Breast epithelium (tissue), 4 donors: ENCODE results near the gene PRR14L. TPM values are rescaled to one million over a fixed set of nuclear protein-coding genes. Genes with fewer than 3 reads are reported as not detected.

Experiments used
- DNase-seq, 2 donors: peaks; one replicate each; pipeline ENCODE4 v3.0.0-alpha.2; 2019; ENCODE audit warnings: low spot score in 2 of 2
- H3K27ac ChIP-seq, 2 donors: fragments of 200-600 bp; sonication (generic) in 1 of 2; one replicate each; pipeline ENCODE4 v1.5.1; 2016 to 2019; ENCODE audit warnings: mild to moderate bottlenecking in 1 of 2
- H3K27me3 ChIP-seq, 2 donors: fragments of 200-600 bp; sonication (generic) in 1 of 2; one replicate each; pipeline versions ENCODE4 v1.5.1 to v1.6.0; 2017 to 2019; ENCODE audit warnings: control low read depth in 1 of 2, mild to moderate bottlenecking in 1 of 2
- H3K36me3 ChIP-seq: fragments of 200-600 bp; one replicate; pipeline ENCODE4 v1.5.1; 2019
- H3K4me1 ChIP-seq, 2 donors: fragments of 200-600 bp; sonication (generic); one replicate each; pipeline ENCODE4 v1.5.1; 2016 to 2019; ENCODE audit warnings: control low read depth in 1 of 2
- H3K4me3 ChIP-seq, 3 donors: fragments of 200-600 bp; sonication (generic); 1 replicate in 2 of 3; 2 replicates in 1 of 3; pipeline ENCODE4 v1.5.1; 2016 to 2019; ENCODE audit warnings: mild to moderate bottlenecking in 3 of 3, moderate library complexity in 2 of 3
- H3K9me3 ChIP-seq, 2 donors: fragments of 200-600 bp; sonication (generic) in 1 of 2; one replicate each; pipeline ENCODE4 v1.5.1; 2016 to 2019; ENCODE audit warnings: control low read depth in 1 of 2
- CTCF ChIP-seq, 3 donors: fragments of 450-650 bp; IDR thresholded peaks; one replicate each; pipeline ENCODE4 v1.5.1; 2016 to 2017; ENCODE audit warnings: antibody characterized with exemption in 3 of 3, mild to moderate bottlenecking in 3 of 3, moderate library complexity in 3 of 3
- POLR2A ChIP-seq: fragments of 450-650 bp; IDR thresholded peaks from one replicate; pipeline ENCODE4 v1.6.1; 2016; ENCODE audit warnings: antibody characterized with exemption, mild to moderate bottlenecking, moderate library complexity
- POLR2AphosphoS5 ChIP-seq, 3 donors: sonication (generic); formaldehyde crosslinking; IDR thresholded peaks; one replicate each; pipeline ENCODE4 v1.6.1; 2017; ENCODE audit warnings: antibody characterized with exemption in 3 of 3
- intact Hi-C: fragments of 100-400 bp; cut with DNase I; formaldehyde crosslinking; loops from one replicate; pipeline ENCODE4 v1.15.1; 2023; ENCODE audit warnings: low total_unique reads
- total RNA-seq, 3 donors: library from RNA; depleted of rRNA; stranded (reverse); fragments of >200 nt; gene quantifications; one replicate each; pipeline ENCODE4 v1.1.0, GENCODE V29; 2016

The PRR14L gene
- total RNA-seq, 3 donors from 2014 or later: 24.9 to 31.3 (median 27.5) TPM

DNA sequence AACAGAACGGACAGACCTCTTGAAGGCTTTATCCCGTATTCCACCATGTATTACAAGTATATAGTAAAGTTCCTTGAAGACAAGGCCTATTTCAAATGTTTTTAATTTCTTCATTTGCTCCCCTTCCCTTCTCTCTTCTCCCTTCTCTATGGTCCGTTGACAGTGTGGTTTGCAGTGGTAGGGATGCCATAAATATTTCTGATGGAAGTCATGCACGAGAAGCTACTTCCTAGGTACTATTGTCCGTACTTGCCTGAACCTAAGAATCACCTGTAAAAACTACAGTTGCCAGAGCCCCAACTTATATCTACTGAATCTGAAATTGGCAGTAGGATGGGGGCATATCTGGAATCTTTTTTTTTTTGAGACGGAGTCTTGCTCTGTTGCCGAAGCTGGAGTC is 90.7 kb downstream of the PRR14L start:
- Histone ChIP-seq H3K4me3 (no peak overlapping the region), H3K27me3 (no peaks in the 10 kb centered on the region), H3K9me3 (no peaks in the 10 kb centered on the region), H3K36me3 (no peaks in the 10 kb centered on the region), H3K27ac (no peak overlapping the region), H3K4me1 (peaks cover 4 to 10% of the 10 kb centered on the region in 2 donors)
- no peak for DNase-seq
- no peak for TF ChIP-seq CTCF (IDR thresholded peaks at IDR 0.05)
- no peak for TF ChIP-seq POLR2AphosphoS5 (IDR thresholded peaks at IDR 0.05)
- intact Hi-C loops: no loop called here

- H3K27ac ChIP-seq: peak overlapping the region in 1 of 2 donors; percentile 42
- no peaks in the 10 kb centered on the region for H3K27me3 ChIP-seq
- H3K4me3 ChIP-seq: no peak overlapping the region
- TF ChIP-seq POLR2A (no peak), CTCF (IDR thresholded peaks at IDR 0.05) (no peak), POLR2AphosphoS5 (IDR thresholded peaks at IDR 0.05) (no peak)
- no peaks in the 10 kb centered on the region for H3K9me3 ChIP-seq
- H3K4me1 ChIP-seq: no peaks in the 10 kb centered on the region
- no peaks in the 10 kb centered on the region for H3K36me3 ChIP-seq
- intact Hi-C loops: loop anchor here (5.0 kb wide), 1 partner anchor 522 kb away; no protein-coding TSS in a partner anchor
- DNase-seq: no peak
Measured at GRCh38 chr22:31654408-31654807, 95.5 kb downstream of the PRR14L start.

DNA sequence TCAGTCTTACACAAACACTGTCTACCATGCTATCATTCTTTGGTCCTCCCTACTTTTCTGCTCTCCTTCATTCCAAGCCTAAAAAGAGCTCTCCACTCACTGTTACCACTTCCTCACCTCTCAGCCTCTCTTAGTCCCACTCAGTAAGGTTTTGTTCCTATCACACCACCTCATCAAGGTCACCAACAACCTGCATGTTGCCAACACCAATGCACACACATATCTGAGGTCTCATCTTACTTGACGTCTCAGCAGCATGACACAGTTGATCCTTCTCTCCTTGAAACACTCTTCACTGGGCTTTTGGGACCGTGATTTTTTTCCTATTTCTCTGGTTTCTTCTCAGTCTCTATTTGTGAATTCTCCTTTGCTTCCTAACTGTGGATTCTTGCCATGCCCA is 96.0 kb downstream of the PRR14L start:
- DNase-seq: no peak
- TF ChIP-seq CTCF (IDR thresholded peaks at IDR 0.05) (no peak), POLR2AphosphoS5 (IDR thresholded peaks at IDR 0.05) (no peak), POLR2A (no peak)
- H3K27me3 ChIP-seq: no peaks in the 10 kb centered on the region
- intact Hi-C loops: loop anchor here (5.0 kb wide), 1 partner anchor 522 kb away; no protein-coding TSS in a partner anchor
- H3K4me1 ChIP-seq: no peaks in the 10 kb centered on the region
- H3K9me3 ChIP-seq: no peaks in the 10 kb centered on the region
- peak overlapping the region; percentile 28 to 42 for H3K27ac ChIP-seq
- H3K4me3 ChIP-seq: no peak overlapping the region
- no peaks in the 10 kb centered on the region for H3K36me3 ChIP-seq

DNA sequence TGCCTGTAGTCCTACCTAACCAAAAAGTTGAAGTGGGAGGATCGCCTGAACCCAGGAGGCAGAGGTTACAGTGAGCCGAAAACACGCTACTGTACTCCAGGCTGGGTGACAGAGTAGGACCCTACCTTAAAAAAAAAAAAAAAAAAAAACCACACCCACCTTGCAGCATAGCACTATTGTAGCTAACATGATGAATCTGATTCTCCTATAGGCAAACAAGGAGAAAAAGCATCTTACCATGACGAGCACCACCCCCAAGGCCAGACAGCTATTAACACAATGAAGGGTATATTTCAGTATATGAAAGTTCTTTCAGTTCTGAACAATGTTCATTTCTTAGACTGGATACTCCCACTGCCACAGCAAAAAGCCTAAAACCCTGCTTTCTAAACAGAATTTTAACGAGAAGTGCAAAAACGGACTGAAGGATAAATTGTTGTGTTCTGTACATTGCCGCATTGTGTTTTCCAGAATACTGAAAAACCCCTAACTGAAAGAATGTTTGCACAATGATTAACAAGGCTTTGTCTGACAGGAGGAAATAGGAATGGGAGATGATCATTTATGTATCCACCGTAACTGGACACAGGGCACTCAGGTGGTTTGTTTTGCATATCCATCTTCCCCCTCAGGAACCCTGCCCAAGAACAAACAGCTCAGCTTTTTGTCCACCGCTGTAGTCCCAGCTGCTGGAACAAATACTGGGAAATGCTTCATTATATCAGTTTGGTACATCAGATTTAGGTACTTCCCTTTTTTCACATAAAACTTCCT is 96.8 kb downstream of the PRR14L start:
- Histone ChIP-seq H3K27ac (peak overlapping the region; percentile 28 to 42), H3K4me1 (no peaks in the 10 kb centered on the region), H3K9me3 (no peaks in the 10 kb centered on the region), H3K27me3 (no peaks in the 10 kb centered on the region), H3K36me3 (no peaks in the 10 kb centered on the region), H3K4me3 (no peak overlapping the region)
- TF ChIP-seq POLR2AphosphoS5 (IDR thresholded peaks at IDR 0.05) (no peak), POLR2A (no peak)
- DNase-seq: no peak
- intact Hi-C loops: loop anchor here (5.0 kb wide), 1 partner anchor 521 kb away; no protein-coding TSS in a partner anchor

- no peak overlapping the region for H3K4me3 ChIP-seq
Measured at GRCh38 chr22:31652088-31652487, 97.8 kb downstream of the PRR14L start.

More at GRCh38 chr22:31652088-31652487, 97.8 kb downstream of the PRR14L start:
- intact Hi-C loops: loop anchor here (5.0 kb wide), 1 partner anchor 520 kb away; no protein-coding TSS in a partner anchor
- Histone ChIP-seq H3K36me3 (no peaks in the 10 kb centered on the region), H3K27me3 (no peaks in the 10 kb centered on the region), H3K27ac (no peak overlapping the region), H3K4me1 (no peaks in the 10 kb centered on the region), H3K9me3 (no peaks in the 10 kb centered on the region)
- no peak for DNase-seq
- TF ChIP-seq POLR2A (no peak), POLR2AphosphoS5 (IDR thresholded peaks at IDR 0.05) (no peak), CTCF (IDR thresholded peaks at IDR 0.05) (no peak)
